H9 (cell line): ENCODE data around the gene EPB41L4B. TPM values are rescaled to one million over a fixed set of nuclear protein-coding genes. Genes with fewer than 3 reads are reported as not detected.

ENCODE experiments used
- DNase-seq: peaks from one replicate; pipeline ENCODE4 v3.0.0-alpha.2; 2017
- H2AFZ ChIP-seq: one replicate; pipeline ENCODE4 v1.6.1; 2013; ENCODE audit warnings: mild to moderate bottlenecking, low read length, control low read depth, moderate library complexity
- H2AK5ac ChIP-seq: 2 replicates; pipeline ENCODE4 v1.6.1; 2013; ENCODE audit warnings: low read length, control low read depth, mixed read lengths; ENCODE audit not compliant: insufficient read length
- H2BK120ac ChIP-seq: one replicate; pipeline ENCODE4 v1.6.1; 2013; ENCODE audit warnings: low read depth, mild to moderate bottlenecking, low read length, control low read depth, inconsistent platforms; ENCODE audit not compliant: poor library complexity, severe bottlenecking
- H2BK12ac ChIP-seq: 2 replicates; pipeline ENCODE4 v1.6.1; 2013; ENCODE audit warnings: low read length, control low read depth, mixed read lengths, low read depth; ENCODE audit not compliant: insufficient read length
- H2BK15ac ChIP-seq: 2 replicates; pipeline ENCODE4 v1.6.1; 2013; ENCODE audit warnings: low read depth, low read length, control low read depth
- H2BK20ac ChIP-seq: one replicate; pipeline ENCODE4 v1.6.1; 2013; ENCODE audit warnings: low read depth, mild to moderate bottlenecking, low read length, control low read depth, inconsistent platforms; ENCODE audit not compliant: poor library complexity, severe bottlenecking
- H2BK5ac ChIP-seq: 2 replicates; pipeline ENCODE4 v1.6.1; 2013; ENCODE audit warnings: low read length, control low read depth, mixed read lengths; ENCODE audit not compliant: insufficient read length
- H3K14ac ChIP-seq: 2 replicates; pipeline ENCODE4 v1.6.1; 2013; ENCODE audit warnings: low read length, control low read depth; ENCODE audit not compliant: insufficient read depth
- H3K18ac ChIP-seq: 2 replicates; pipeline ENCODE4 v1.6.1; 2013; ENCODE audit warnings: low read depth, mild to moderate bottlenecking, mixed read lengths, low read length, control low read depth; ENCODE audit not compliant: insufficient read length
- H3K23ac ChIP-seq: 2 replicates; pipeline ENCODE4 v1.6.1; 2013; ENCODE audit warnings: low read length, control low read depth, mixed read lengths, low read depth; ENCODE audit not compliant: insufficient read length
- H3K23me2 ChIP-seq: 2 replicates; pipeline ENCODE4 v1.6.1; 2013; ENCODE audit warnings: low read depth, mild to moderate bottlenecking, mixed read lengths, low read length, control low read depth; ENCODE audit not compliant: insufficient read length, poor library complexity, severe bottlenecking
- H3K27ac ChIP-seq: 2 replicates; pipeline ENCODE4 v1.5.1; 2013; ENCODE audit warnings: low read length, control low read depth, mixed read lengths, low read depth; ENCODE audit not compliant: insufficient read length
- H3K27me3 ChIP-seq: 2 replicates; pipeline ENCODE4 v1.6.1; 2013; ENCODE audit warnings: low read length, control low read depth, inconsistent platforms; ENCODE audit not compliant: insufficient read depth
- H3K4ac ChIP-seq: 2 replicates; pipeline ENCODE4 v1.6.1; 2013; ENCODE audit warnings: low read depth, mild to moderate bottlenecking, control low read depth, inconsistent platforms, low read length, moderate library complexity
- H3K4me1 ChIP-seq: 2 replicates; pipeline ENCODE4 v1.6.1; 2013; ENCODE audit warnings: low read length, control low read depth, inconsistent platforms; ENCODE audit not compliant: insufficient read depth
- H3K4me2 ChIP-seq: 2 replicates; pipeline ENCODE4 v1.6.1; 2013; ENCODE audit warnings: low read length, control low read depth, mixed read lengths; ENCODE audit not compliant: insufficient read length, insufficient read depth
- H3K56ac ChIP-seq: 2 replicates; pipeline ENCODE4 v1.6.1; 2013; ENCODE audit warnings: low read depth, mild to moderate bottlenecking, mixed read lengths, low read length, control low read depth; ENCODE audit not compliant: insufficient read length
- H3K79me1 ChIP-seq: 2 replicates; pipeline ENCODE4 v1.6.1; 2013; ENCODE audit warnings: low read depth, mild to moderate bottlenecking, moderate library complexity, low read length, control low read depth, inconsistent platforms; ENCODE audit not compliant: insufficient read depth, poor library complexity, severe bottlenecking
- H3K79me2 ChIP-seq: 2 replicates; pipeline ENCODE4 v1.6.1; 2013; ENCODE audit warnings: low read length, control low read depth, inconsistent platforms; ENCODE audit not compliant: insufficient read depth
- H3K9ac ChIP-seq: 2 replicates; pipeline ENCODE4 v1.6.1; 2013; ENCODE audit warnings: low read length, control low read depth, mixed read lengths; ENCODE audit not compliant: insufficient read length; ENCODE audit errors: extremely low read depth
- H3K9me3 ChIP-seq: one replicate; pipeline ENCODE4 v1.6.1; 2013; ENCODE audit warnings: low read depth, low read length, inconsistent platforms; ENCODE audit not compliant: control insufficient read depth
- H3T11ph ChIP-seq: one replicate; pipeline ENCODE4 v1.6.1; 2013; ENCODE audit warnings: mild to moderate bottlenecking, low read length, control low read depth, inconsistent platforms
- H4K20me1 ChIP-seq: one replicate; pipeline ENCODE4 v1.6.1; 2013; ENCODE audit not compliant: control insufficient read depth, insufficient read length, insufficient read depth
- H4K5ac ChIP-seq: 2 replicates; pipeline ENCODE4 v1.6.1; 2013; ENCODE audit warnings: low read depth, mild to moderate bottlenecking, mixed read lengths, low read length, control low read depth; ENCODE audit not compliant: insufficient read length
- H4K8ac ChIP-seq: replicated peaks from 2 replicates; pipeline ENCODE4 v1.6.1; 2013; ENCODE audit warnings: low read length, control low read depth, mixed read lengths, low read depth; ENCODE audit not compliant: insufficient read length
- H4K91ac ChIP-seq: 2 replicates; pipeline ENCODE4 v1.6.1; 2013; ENCODE audit warnings: low read depth, mild to moderate bottlenecking, moderate library complexity, mixed read lengths, low read length, control low read depth; ENCODE audit not compliant: insufficient read length
- H3K27ac Mint-ChIP-seq, 3 experiments: 2 replicates in 2 of 3; 3 replicates in 1 of 3; pipeline ENCODE4 v1.8.0; 2020 to 2021; ENCODE audit warnings: mixed read lengths in 3 of 3, mild to moderate bottlenecking in 1 of 3, moderate library complexity in 1 of 3
- H3K27me3 Mint-ChIP-seq: 2 replicates; pipeline ENCODE4 v1.8.0; 2021; ENCODE audit warnings: low read depth, mild to moderate bottlenecking, moderate library complexity, mixed read lengths
- H3K36me3 Mint-ChIP-seq, 3 experiments: 2 replicates in 2 of 3; 3 replicates in 1 of 3; pipeline ENCODE4 v1.8.0; 2020 to 2021; ENCODE audit warnings: low read depth in 3 of 3, mixed read lengths in 3 of 3; ENCODE audit not compliant: insufficient read depth in 1 of 3
- H3K4me1 Mint-ChIP-seq, 2 experiments: 2 replicates each; pipeline ENCODE4 v1.8.0; 2020; ENCODE audit warnings: mixed read lengths in 2 of 2
- H3K4me3 Mint-ChIP-seq, 2 experiments: 2 replicates in 1 of 2; 3 replicates in 1 of 2; pipeline ENCODE4 v1.8.0; 2020 to 2021; ENCODE audit warnings: mild to moderate bottlenecking in 2 of 2, mixed read lengths in 2 of 2, moderate library complexity in 1 of 2
- H3K9me3 Mint-ChIP-seq, 2 experiments: 2 replicates in 1 of 2; 3 replicates in 1 of 2; pipeline ENCODE4 v1.8.0; 2020; ENCODE audit warnings: mild to moderate bottlenecking in 2 of 2, mixed read lengths in 2 of 2, moderate library complexity in 1 of 2
- WGBS: extraction: QIAGEN DNeasy Blood & Tissue Kit; methylation state at CpG from one replicate; pipeline ENCODE4 v1.1.7; 2013; ENCODE audit warnings: missing lambda C conversion rate, low lambda C conversion rate, mixed read lengths; ENCODE audit not compliant: insufficient read length; ENCODE audit errors: extremely low coverage; 5-methylcytosine and 5-hydroxymethylcytosine counted together
- total RNA-seq: library from RNA; stranded (reverse); gene quantifications from 2 replicates; pipeline ENCODE4 v1.2.1, GENCODE V29; 2021
- TF ChIP-seq, protein P1 (sequence below): fragments of 200-600 bp; sonication (generic); conservative IDR thresholded peaks from 3 replicates; pipeline ENCODE4 v1.8.0; 2021; ENCODE audit warnings: antibody characterized with exemption, mild to moderate bottlenecking

The EPB41L4B gene
- total RNA-seq, 1 experiment from 2014 or later = 18.9 TPM

DNA sequence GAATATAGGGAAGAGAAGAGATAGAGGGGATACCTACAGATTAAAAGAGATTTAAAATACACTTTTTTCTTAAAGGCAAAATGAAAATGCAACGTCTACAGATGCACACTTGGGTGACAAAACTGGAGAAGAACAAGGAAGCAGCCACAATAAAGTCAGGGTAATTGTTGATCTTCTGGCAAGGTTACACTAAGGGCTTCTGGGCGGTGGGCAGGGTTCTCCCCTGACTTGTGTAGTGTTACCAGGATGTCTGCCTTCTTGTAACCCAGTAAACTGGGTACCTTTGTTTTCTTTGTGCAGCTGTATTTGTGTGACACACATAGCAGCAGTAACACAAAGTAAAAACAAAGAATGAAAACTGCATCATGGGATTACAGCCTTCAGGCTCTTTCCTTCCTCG, 37.8 kb downstream of the EPB41L4B start:
- Histone ChIP-seq H2BK15ac (no peak overlapping the region), H2AK5ac (no peak overlapping the region), H3K79me1 (no peaks in the 10 kb centered on the region), H2BK20ac (no peak overlapping the region), H4K8ac (no peak overlapping the region), H3K56ac (no peak overlapping the region), H2BK12ac (no peak overlapping the region), H3K9me3 (no peaks in the 10 kb centered on the region), H3K27me3 (no peaks in the 10 kb centered on the region), H4K5ac (no peak overlapping the region), H4K20me1 (no peaks in the 10 kb centered on the region), H3K23me2 (no peaks in the 10 kb centered on the region), H2BK120ac (no peak overlapping the region), H3K4me2 (no peak overlapping the region), H3K23ac (no peak overlapping the region), H3K9ac (no peak overlapping the region), H2AFZ (no peak overlapping the region), H3K14ac (no peak overlapping the region), H3K27ac (no peak overlapping the region), H3K79me2 (peaks cover 6% of the 10 kb centered on the region; the same call in 1 of the 2 replicates), H3T11ph (no peak overlapping the region), H3K4me1 (no peaks in the 10 kb centered on the region), H3K18ac (no peak overlapping the region), H3K4ac (no peak overlapping the region), H4K91ac (no peak overlapping the region), H2BK5ac (no peak overlapping the region)
- Mint-ChIP-seq H3K27ac (0 out of 7 replicates have a peak overlapping the region, but pooled peaks of 1 of the 3 experiments have one; percentile 10), H3K27me3 (no peaks in the 10 kb centered on the region), H3K4me1 (peaks cover 5 to 10% of the 10 kb centered on the region in 2 experiments), H3K9me3 (no peaks in the 10 kb centered on the region), H3K36me3 (peaks cover 3 to 11% (median 8%) of the 10 kb centered on the region in 3 experiments; a peak in 6 of 7 replicates), H3K4me3 (no peak overlapping the region; a peak in 1 of 5 replicates)
- WGBS = no CpG with 5 or more reads among the region's 3 CpGs
- TF ChIP-seq, protein P1, sequence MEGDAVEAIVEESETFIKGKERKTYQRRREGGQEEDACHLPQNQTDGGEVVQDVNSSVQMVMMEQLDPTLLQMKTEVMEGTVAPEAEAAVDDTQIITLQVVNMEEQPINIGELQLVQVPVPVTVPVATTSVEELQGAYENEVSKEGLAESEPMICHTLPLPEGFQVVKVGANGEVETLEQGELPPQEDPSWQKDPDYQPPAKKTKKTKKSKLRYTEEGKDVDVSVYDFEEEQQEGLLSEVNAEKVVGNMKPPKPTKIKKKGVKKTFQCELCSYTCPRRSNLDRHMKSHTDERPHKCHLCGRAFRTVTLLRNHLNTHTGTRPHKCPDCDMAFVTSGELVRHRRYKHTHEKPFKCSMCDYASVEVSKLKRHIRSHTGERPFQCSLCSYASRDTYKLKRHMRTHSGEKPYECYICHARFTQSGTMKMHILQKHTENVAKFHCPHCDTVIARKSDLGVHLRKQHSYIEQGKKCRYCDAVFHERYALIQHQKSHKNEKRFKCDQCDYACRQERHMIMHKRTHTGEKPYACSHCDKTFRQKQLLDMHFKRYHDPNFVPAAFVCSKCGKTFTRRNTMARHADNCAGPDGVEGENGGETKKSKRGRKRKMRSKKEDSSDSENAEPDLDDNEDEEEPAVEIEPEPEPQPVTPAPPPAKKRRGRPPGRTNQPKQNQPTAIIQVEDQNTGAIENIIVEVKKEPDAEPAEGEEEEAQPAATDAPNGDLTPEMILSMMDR = no peak
- no peak for DNase-seq
